KMS-11 (cell line): Measurements from ENCODE around the gene DCST1.
"Not testable (repeated sequence)": the region's sequence is repeated elsewhere in the genome, so short reads cannot be mapped to it uniquely, and the experiment has no call there.

ENCODE experiments used
- H2AFZ ChIP-seq: fragments of 200-600 bp; sonication (generic); 2 replicates; pipeline ENCODE4 v1.6.1; 2016; ENCODE audit warnings: antibody characterized with exemption, mixed run types, low read depth
- H3K27ac ChIP-seq: fragments of 200-600 bp; sonication (generic); 2 replicates; pipeline ENCODE4 v1.6.1; 2016; ENCODE audit warnings: mild to moderate bottlenecking, mixed run types
- H3K27me3 ChIP-seq: fragments of 200-600 bp; sonication (generic); 2 replicates; pipeline ENCODE4 v1.6.1; 2017; ENCODE audit warnings: mild to moderate bottlenecking, low read depth, mixed run types, moderate library complexity; ENCODE audit not compliant: insufficient read depth
- H3K36me3 ChIP-seq: fragments of 200-600 bp; sonication (generic); 2 replicates; pipeline ENCODE4 v1.6.1; 2017; ENCODE audit warnings: mild to moderate bottlenecking, mixed run types; ENCODE audit not compliant: insufficient read depth
- H3K4me1 ChIP-seq: fragments of 200-600 bp; sonication (generic); 2 replicates; pipeline ENCODE4 v1.6.1; 2016; ENCODE audit warnings: mild to moderate bottlenecking, low read depth, mixed run types; ENCODE audit not compliant: poor library complexity, severe bottlenecking
- H3K4me2 ChIP-seq: fragments of 200-600 bp; sonication (generic); 2 replicates; pipeline ENCODE4 v1.7.0; 2016; ENCODE audit warnings: mild to moderate bottlenecking, mixed run types
- H3K4me3 ChIP-seq: fragments of 200-600 bp; sonication (generic); IDR thresholded peaks from 2 replicates; pipeline ENCODE4 v1.6.1; 2017; ENCODE audit warnings: low read depth, low read length, mixed read lengths; ENCODE audit not compliant: insufficient read depth
- H3K79me2 ChIP-seq: fragments of 200-600 bp; sonication (generic); 2 replicates; pipeline ENCODE4 v1.6.1; 2016; ENCODE audit warnings: low read depth, mixed run types; ENCODE audit not compliant: insufficient read depth
- H3K9ac ChIP-seq: fragments of 200-600 bp; sonication (generic); 2 replicates; pipeline ENCODE4 v1.6.1; 2016; ENCODE audit warnings: mild to moderate bottlenecking, mixed run types
- H4K20me1 ChIP-seq: fragments of 200-600 bp; sonication (generic); 2 replicates; pipeline ENCODE4 v1.6.1; 2016; ENCODE audit warnings: mild to moderate bottlenecking, mixed run types; ENCODE audit not compliant: insufficient read depth
- TF ChIP-seq, protein P1 (sequence below): fragments of 200-600 bp; sonication (generic); conservative IDR thresholded peaks from 2 replicates; pipeline ENCODE4 v1.6.1; 2017; ENCODE audit warnings: low read depth, mild to moderate bottlenecking, antibody characterized with exemption, low read length, moderate library complexity, mixed read lengths

The DCST1 gene, protein sequence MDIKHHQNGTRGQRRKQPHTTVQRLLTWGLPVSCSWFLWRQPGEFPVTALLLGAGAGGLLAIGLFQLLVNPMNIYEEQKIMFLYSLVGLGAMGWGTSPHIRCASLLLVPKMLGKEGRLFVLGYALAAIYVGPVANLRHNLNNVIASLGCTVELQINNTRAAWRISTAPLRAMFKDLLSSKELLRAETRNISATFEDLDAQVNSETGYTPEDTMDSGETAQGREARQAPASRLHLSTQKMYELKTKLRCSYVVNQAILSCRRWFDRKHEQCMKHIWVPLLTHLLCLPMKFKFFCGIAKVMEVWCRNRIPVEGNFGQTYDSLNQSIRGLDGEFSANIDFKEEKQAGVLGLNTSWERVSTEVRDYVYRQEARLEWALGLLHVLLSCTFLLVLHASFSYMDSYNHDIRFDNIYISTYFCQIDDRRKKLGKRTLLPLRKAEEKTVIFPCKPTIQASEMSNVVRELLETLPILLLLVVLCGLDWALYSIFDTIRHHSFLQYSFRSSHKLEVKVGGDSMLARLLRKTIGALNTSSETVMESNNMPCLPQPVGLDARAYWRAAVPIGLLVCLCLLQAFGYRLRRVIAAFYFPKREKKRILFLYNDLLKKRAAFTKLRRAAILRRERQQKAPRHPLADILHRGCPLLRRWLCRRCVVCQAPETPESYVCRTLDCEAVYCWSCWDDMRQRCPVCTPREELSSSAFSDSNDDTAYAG

DNA sequence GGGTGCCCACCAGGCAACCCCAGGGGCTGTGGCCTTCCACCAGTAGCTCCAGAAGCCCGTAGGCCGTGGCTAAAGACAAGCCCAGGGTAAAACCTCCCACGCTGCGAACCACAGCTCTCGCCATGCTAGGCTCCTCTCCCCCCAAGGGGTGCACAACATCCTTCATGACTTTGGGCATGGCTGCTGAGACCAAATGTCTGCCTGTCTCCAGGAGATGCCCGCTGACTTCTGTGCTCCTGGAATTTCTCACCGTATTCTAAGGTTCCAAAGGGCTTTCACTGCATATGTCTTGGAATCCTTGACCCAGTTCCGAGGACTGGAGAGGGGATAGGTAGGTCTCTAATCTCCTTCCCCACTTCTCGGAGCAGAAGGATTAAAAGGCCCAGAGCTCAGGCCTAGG is at the start of gene DCST1, which contains the start of gene DCST2:
Gene DCST1, plus strand, starts transcription at position 301 of the 400 bp plus-strand sequence. CDS start 213 bp downstream, outside the sequence.
Gene DCST2, minus strand, starts transcription at position 258 of the 400 bp plus-strand sequence. Its CDS starts 80 bp downstream, at position 178.
- H3K9ac ChIP-seq: no peak within 1 kb of the TSS
- H3K36me3 ChIP-seq: no peaks in the 10 kb centered on the region
- H3K27ac ChIP-seq: no peak within 1 kb of the TSS
- H4K20me1 ChIP-seq: no peaks in the 10 kb centered on the region
- H3K4me1 ChIP-seq: no peaks in the 10 kb centered on the region
- peaks cover 47% of the 10 kb centered on the region; the same call in 1 of the 2 replicates for H3K27me3 ChIP-seq
- TF ChIP-seq, protein P1, sequence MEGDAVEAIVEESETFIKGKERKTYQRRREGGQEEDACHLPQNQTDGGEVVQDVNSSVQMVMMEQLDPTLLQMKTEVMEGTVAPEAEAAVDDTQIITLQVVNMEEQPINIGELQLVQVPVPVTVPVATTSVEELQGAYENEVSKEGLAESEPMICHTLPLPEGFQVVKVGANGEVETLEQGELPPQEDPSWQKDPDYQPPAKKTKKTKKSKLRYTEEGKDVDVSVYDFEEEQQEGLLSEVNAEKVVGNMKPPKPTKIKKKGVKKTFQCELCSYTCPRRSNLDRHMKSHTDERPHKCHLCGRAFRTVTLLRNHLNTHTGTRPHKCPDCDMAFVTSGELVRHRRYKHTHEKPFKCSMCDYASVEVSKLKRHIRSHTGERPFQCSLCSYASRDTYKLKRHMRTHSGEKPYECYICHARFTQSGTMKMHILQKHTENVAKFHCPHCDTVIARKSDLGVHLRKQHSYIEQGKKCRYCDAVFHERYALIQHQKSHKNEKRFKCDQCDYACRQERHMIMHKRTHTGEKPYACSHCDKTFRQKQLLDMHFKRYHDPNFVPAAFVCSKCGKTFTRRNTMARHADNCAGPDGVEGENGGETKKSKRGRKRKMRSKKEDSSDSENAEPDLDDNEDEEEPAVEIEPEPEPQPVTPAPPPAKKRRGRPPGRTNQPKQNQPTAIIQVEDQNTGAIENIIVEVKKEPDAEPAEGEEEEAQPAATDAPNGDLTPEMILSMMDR: no peak
- no peaks in the 10 kb centered on the region for H3K79me2 ChIP-seq
- H3K4me2 ChIP-seq: no peak within 1 kb of the TSS
- H2AFZ ChIP-seq: no peak within 1 kb of the TSS
- no peak within 1 kb of the TSS for H3K4me3 ChIP-seq

DNA sequence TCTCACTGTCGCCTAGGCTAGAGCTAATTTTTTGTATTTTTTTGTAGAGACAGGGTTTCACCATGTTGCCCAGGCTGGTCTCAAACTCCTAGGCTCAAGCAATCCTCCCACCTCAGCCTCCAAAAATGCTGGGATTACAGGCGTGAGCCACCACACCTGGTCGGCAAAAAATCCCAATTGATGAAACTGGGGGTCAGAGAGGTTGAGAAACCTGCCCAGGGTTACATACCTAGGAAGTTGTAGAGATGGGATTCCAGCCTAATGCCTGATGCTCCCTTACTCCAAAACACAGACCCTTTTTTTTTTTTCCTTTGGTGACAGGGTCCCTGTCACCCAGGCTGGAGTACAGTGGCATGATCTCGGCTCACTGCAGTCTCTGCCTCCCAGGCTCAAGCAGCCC is 46.9 kb upstream of the DCST1 start:
- not testable (repeated sequence) for H3K27ac ChIP-seq, H3K9ac ChIP-seq, H4K20me1 ChIP-seq, H2AFZ ChIP-seq, H3K27me3 ChIP-seq, H3K4me3 ChIP-seq, H3K4me2 ChIP-seq
- peaks cover 17% of the 10 kb centered on the region; the same call in 1 of the 2 replicates for H3K36me3 ChIP-seq
- H3K79me2 ChIP-seq: peaks cover 58% of the 10 kb centered on the region
- peaks cover 25% of the 10 kb centered on the region for H3K4me1 ChIP-seq

DNA sequence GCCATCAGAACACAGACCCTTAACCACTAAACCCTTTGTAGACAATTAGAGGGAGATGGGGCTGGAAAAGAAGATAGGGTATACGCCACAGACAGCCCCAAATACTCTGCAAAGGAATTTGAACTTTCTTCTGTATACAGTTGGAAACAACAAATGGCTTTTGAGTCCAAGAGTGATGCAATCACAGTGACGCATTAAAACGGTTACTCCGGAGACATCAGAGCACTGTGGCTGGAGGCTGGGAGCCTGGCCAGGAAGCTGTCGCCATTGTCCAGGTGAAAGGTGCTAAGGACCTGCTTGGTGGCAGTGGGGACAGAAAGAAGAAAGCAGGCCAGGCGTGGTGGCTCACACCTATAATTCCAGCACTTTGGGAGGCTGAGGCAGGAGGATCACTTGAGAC is 46.3 kb upstream of the DCST1 start:
- Histone ChIP-seq H3K79me2 (peaks cover 56% of the 10 kb centered on the region), H3K4me3 (no peak overlapping the region), H3K4me2 (no peak overlapping the region), H3K4me1 (peaks cover 23% of the 10 kb centered on the region), H3K27me3 (no peaks in the 10 kb centered on the region), H2AFZ (no peak overlapping the region), H4K20me1 (no peaks in the 10 kb centered on the region), H3K36me3 (peaks cover 17% of the 10 kb centered on the region; the same call in 1 of the 2 replicates), H3K27ac (no peak overlapping the region), H3K9ac (no peak overlapping the region)
- TF ChIP-seq, protein P1: no peak

DNA sequence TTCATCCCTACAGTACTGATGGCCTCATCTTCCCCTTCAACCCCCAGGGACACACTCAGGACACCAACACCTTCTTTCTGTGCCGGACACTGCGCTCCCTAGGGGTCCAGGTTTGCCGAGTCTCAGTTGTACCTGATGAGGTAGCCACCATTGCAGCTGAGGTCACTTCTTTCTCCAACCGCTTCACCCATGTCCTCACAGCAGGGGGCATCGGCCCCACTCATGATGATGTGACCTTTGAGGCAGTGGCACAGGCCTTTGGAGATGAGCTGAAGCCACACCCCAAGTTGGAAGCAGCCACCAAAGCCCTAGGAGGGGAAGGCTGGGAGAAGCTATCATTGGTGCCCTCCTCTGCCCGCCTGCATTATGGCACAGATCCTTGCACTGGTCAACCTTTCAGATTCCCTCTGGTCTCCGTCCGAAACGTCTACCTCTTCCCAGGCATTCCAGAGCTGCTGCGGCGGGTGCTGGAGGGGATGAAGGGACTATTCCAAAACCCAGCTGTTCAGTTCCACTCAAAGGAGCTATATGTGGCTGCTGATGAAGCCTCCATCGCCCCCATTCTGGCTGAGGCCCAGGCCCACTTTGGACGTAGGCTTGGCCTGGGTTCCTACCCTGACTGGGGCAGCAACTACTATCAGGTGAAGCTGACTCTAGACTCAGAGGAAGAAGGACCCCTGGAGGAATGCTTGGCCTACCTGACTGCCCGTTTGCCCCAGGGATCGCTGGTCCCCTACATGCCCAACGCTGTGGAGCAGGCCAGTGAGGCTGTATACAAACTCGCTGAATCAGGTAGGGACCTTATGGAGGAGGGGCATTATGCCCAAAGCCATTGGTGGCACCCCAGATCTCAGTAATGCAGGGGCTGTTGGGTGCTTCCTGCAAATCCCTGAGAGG is 45.3 kb upstream of the DCST1 start:
- no peak overlapping the region for H3K27ac ChIP-seq
- TF ChIP-seq, protein P1: no peak
- H3K9ac ChIP-seq: no peak overlapping the region
- no peak overlapping the region for H3K4me2 ChIP-seq
- peaks cover 17% of the 10 kb centered on the region; the same call in 1 of the 2 replicates for H3K36me3 ChIP-seq
- no peak overlapping the region for H3K4me3 ChIP-seq
- H3K4me1 ChIP-seq: peaks cover 27% of the 10 kb centered on the region
- no peaks in the 10 kb centered on the region for H3K27me3 ChIP-seq
- H4K20me1 ChIP-seq: no peaks in the 10 kb centered on the region
- H3K79me2 ChIP-seq: peaks cover 55% of the 10 kb centered on the region
- no peak overlapping the region for H2AFZ ChIP-seq
